KBM-7 (cell line): ENCODE results near the gene CCDC32.

ENCODE experiments used
- DNase-seq: peaks from one replicate; pipeline ENCODE4 v3.0.0-alpha.2; 2015
- in situ Hi-C: fragments of 300-500 bp; cut with MboI; formaldehyde crosslinking; loops from 2 replicates; pipeline ENCODE4 v1.14.3; 2020; ENCODE audit warnings: low sequenced_read_pairs, low pct_unique_long_range_greater_than_20kb, mixed read lengths

The CCDC32 gene

DNA sequence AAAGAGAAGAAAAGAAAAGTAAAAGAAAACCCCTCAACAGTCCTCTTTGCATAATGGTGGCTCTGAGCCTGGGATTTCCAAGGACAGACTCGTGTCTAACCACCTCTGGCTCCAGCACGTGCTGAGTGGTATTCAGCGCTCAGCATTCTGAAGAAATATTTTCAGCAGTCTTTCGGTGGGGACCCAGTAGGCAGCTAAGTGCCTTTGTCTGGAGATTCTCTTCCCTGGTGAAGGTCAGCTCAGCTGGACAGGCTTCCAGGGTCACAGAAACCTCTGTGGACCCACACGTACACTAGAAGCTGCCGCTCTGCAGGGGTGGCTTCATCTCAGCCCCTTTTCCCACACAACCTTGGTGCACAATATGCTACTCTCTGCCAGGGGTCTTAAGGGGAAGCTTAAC is 36.0 kb downstream of the CCDC32 start:
- in situ Hi-C loops: no loop called here
- no peak for DNase-seq

DNA sequence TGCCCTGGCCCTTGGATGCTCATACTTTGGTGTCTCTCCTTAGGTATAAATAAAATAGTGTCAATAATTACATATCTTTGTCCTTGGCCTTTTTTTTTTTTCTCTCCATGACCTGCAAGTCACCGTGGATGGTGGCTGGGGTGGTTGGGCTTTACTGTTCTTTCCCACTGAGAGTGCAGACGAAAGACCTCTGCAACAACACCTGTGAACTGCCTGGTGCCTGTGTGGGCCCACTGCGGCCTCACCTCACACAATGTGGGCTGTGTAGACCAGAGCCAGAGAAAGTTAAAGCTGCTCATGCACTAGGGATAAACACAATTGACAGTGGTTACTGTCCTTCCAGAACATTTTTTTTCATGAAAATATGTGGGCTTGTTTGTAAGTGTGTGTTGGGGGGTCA is 39.0 kb downstream of the CCDC32 start:
- in situ Hi-C loops: no loop called here
- DNase-seq: no peak

DNA sequence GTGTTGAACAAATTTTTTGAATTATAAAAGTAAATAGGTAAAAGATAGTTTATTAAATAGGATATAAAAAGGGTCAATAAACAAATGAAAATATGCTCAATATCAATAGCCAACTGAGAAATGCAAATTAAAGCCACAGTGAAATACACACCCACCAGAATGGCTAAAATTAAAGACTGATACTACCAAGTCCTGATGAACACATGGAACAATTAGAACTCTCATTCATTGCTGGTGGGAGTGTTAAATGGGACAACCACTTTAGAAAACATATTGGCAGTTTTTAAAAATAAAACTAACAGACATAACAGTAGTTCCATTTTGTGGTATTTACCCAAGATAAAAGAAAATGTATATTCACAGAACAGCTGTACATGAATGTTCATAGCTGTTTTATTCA is 41.2 kb downstream of the CCDC32 start:
- DNase-seq: no peak
- in situ Hi-C loops: no loop called here

DNA sequence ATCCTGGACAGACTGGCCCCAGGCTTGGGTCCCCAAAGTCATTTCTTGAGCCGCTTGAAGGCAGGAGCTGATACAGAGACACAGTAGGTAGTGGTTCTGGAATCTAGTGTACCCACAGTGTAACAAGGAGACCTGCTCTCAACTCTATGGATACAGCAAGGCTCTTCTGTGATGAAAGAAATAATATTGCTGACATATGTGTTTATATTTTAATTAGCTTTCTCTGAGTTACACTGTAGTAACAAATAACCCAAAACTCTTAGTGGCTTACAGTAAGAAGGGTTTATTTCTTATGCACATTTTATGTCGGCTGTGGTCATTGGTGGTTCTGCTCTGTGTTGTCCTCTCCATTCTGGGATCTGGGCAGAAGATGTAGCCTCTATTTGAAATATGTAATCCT is 48.5 kb downstream of the CCDC32 start:
- no peak for DNase-seq
- in situ Hi-C loops: no loop called here

DNA sequence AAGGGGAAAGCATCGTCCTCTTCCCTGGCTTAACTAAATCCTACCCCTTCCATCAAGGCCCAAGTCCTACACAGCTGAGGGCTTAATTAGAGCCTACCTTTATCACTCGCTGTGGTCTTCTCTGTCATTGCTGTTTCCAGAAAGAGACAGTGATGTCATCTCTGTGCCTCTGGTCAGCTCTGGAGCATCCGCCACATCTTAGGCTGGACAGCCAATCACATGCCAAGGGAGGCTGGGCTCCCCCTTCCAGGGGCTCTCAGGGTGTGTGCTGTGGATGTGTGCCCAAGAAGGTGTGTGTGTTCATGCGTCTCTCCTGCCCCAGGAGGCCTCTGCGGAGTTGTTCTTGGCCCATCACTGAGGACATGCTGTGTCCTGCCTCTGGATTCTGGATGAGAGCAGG is 51.2 kb downstream of the CCDC32 start:
- in situ Hi-C loops: no loop called here
- DNase-seq: no peak

DNA sequence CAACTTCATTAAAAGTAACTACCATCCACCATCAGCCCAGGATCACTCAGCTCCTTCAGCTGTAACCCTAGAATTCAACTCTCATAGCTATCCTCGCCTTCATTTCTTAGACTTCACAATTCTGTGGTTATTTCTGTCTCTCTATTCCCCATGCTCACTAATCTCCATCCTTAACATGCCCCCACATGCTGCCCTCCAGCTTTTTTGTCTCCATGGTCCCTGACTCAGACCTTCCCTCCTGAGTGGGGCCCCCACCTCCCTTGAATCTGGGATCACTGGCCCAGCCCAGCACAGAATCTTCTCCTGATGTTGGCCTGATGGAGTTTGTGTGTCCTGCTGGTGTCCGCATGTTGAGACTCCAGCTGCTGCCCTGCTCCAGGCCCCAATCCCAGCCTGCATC is 52.4 kb downstream of the CCDC32 start:
- DNase-seq: no peak
- in situ Hi-C loops: no loop called here

DNA sequence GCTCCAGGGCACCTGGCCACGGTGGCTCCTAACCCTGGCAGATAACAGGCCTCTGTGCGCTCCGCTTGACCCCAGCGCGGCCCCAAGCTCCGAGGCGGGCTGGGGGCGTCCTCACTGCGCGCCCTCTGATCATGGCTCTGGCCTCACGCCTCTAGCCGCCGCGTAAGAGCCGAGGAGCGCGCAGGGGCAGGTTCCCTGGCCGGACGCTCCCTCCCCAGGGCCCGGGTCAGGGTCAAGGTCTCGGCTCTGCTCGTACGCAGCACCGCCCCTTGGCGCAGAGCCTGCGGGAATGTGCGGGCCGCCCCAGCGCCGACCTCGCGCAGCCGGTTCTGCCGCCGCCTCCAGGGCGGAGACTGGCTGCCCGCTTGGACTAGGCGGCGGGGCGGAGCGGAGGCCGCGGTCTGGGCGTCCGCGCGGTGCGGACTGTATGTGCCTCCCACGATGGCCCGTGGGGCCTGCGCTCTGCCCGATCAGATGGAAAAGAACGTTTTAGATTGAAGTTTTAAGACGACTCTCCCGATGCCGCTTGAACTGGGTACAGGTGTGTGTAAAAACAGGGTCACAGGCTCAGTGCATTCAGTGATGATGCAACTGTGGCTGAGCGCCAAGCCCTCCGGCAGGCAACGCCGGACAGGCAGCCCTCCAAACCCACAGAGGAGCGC is 53.2 kb downstream of the CCDC32 start:
- no peak for DNase-seq
- in situ Hi-C loops: no loop called here

DNA sequence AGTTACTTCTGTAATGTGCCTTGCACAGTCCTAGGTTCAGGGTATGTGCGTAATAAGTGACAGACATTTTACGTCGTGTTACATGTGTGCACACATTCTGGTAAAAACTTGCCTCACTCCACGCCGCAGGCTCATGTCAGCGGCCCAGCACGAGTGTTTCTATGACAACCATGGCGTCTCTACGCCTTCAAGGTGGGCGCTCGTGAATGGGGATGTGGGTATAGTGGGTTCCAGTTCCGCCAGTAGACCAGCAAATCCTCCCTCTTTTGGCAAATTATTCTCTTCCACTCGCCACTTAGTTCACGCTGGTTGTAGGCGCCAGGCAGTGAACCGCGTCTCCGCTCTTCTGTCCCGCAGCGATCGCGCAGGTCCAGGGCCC is 53.8 kb downstream of the CCDC32 start:
- in situ Hi-C loops: no loop called here

DNA sequence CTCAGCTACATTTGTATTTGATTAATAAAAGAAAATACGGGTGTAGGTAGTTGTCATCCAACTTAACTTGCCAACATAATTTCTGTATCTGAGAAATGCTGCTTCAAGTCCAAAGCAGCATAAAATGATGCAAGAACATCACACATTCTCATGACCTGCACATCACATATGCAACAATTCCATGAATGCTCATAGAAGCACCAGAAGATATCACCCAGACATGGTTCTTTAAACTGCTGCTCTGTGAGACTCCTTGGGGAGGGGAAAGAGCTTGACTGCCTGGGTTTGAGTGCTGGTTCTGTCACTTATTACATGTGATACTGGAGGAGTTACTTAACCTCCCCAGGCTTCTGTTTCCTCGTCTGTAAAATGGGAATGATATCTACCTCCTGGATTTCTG is 54.6 kb downstream of the CCDC32 start:
- in situ Hi-C loops: no loop called here
- DNase-seq: no peak

More for the DNA sequence above, 53.8 kb downstream of the CCDC32 start:
- no peak for DNase-seq

DNA sequence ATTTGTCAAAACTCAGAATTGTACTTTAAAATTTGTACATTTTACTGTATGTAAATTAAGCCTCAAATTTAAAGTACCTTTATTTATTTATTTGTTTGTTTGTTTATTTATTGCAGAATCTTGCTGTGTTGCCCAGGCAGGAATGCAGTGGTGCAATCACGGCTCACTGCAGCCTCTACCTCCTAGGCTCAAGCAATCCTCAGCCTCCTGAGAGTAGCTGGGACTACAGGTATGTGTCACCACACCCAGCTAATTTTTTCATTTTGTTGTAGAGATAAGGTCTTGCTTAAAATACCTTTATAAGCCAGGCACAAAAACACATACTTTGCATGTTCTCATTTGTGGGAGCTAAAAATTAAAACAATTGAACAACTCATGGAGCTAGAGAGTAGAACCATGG is 56.6 kb downstream of the CCDC32 start:
- in situ Hi-C loops: no loop called here
- DNase-seq: no peak

DNA sequence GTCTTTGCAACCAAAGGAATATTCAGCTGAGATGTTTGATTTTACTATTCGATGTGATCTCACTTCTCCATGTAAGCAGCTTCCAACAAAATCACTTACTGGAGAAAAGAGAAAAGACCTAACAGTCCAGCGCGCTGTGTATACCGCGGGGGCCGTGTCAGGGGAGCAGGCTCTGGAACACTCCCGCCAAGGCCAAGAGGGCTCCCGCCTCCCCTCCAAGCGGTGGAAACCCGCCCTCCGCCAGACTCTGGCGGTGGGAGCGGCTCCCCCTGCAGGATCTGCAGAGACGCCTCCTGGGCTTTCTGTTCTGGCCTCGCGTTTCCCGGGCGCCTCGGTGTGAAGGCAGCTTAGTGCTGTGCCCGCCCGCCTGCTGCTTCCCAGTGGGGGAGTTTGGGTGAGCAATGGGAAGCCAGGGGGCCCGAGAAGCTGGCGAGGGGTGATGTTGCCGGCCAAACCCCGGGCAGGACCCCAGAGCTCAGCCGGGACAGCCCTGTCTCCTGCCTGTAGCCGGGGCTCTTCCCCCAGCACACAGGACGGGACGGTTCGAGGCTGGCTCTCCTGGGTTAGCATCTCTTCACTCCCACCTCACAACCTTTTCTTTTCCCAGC is 57.8 kb downstream of the CCDC32 start:
- in situ Hi-C loops: no loop called here
- peak; percentile 79 for DNase-seq
